ENCODE measurements around the gene CDC23.

DNA sequence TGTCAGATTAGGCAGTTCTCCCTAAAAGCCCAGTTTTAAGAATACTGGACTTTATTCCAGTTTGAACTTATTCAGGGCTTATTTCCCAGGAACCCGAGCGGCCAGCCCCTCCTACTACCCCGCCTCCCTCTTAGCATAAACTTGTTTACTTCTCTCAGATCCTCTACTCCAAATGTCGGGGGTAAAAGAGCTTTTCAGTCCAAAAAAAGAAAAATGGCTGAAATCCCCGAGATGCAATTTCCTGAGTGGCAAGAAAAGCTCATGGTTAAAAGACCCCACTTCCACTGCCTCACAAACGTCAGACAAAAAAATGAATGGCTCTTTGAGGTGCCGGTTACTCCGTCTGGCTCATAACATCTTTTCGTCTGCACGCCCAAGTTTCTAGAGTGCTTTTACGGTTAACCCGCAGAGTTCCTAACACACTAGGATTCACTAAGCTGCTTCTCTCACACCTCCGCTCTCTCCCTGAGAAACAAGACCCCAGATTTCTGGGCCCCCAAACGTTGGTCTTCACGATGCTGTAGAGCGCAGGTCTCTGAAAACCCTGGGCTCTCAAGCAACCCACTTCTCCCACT, 35.1 kb downstream of the CDC23 start:
- TF ChIP-seq TARDBP (IDR thresholded peaks at IDR 0.05) = no peak
- TF ChIP-seq SP1 (IDR thresholded peaks at IDR 0.05) = no peak
